Measurements from ENCODE around the gene PIGM. TPM values are rescaled to one million over a fixed set of nuclear protein-coding genes. Genes with fewer than 3 reads are reported as not detected.

The PIGM gene
- total and polyA plus RNA-seq, 2 of the 13 experiments (the other 11 are each of a cell fraction or from before 2014, with no cell fraction given) = 3.4 to 4.6 TPM

- TF ChIP-seq HNF1A (IDR thresholded peaks at IDR 0.05; ENCODE audit: low read depth) = no peak
- no peak; the same call in 1 of the 2 replicates for TF ChIP-seq HNF1A (CRISPR knock-in tag; IDR thresholded peaks at IDR 0.05; ENCODE audit: borderline replicate concordance)
- no peak for TF ChIP-seq TCF12 (IDR thresholded peaks at IDR 0.05)
- TF ChIP-seq TCF12 (CRISPR knock-in tag; IDR thresholded peaks at IDR 0.05) = no peak
- no peak for TF ChIP-seq ZNF432 (CRISPR knock-in tag; IDR thresholded peaks at IDR 0.05; ENCODE audit: borderline replicate concordance)
- TF ChIP-seq CC2D1A (CRISPR knock-in tag; IDR thresholded peaks at IDR 0.05) = no peak
- TF ChIP-seq MBD4 (IDR thresholded peaks at IDR 0.05; ENCODE audit: borderline replicate concordance, low read length) = no peak
- TF ChIP-seq NFATC3 (CRISPR knock-in tag; IDR thresholded peaks at IDR 0.05) = no peak
- no peak for TF ChIP-seq GLI4 (CRISPR knock-in tag; IDR thresholded peaks at IDR 0.05; ENCODE audit: borderline replicate concordance)
- TF ChIP-seq ZNF784 (CRISPR knock-in tag; IDR thresholded peaks at IDR 0.05; ENCODE audit: borderline replicate concordance) = 0 out of 2 replicates have a peak, but pooled peaks have one; percentile 56
- TF ChIP-seq KDM1A (CRISPR knock-in tag; IDR thresholded peaks at IDR 0.05) = no peak
- no peak; the same call in 1 of the 2 replicates for TF ChIP-seq ZNF275 (CRISPR knock-in tag; IDR thresholded peaks at IDR 0.05; ENCODE audit: borderline replicate concordance)
- TF ChIP-seq HINFP (CRISPR knock-in tag; IDR thresholded peaks at IDR 0.05; ENCODE audit: low read depth) = peak; percentile 12; the same call in 1 of the 2 replicates
- TF ChIP-seq ZNF747 (CRISPR knock-in tag; IDR thresholded peaks at IDR 0.05; ENCODE audit: borderline replicate concordance) = no peak
- 0 out of 2 replicates have a peak, but pooled peaks have one; percentile 18 for TF ChIP-seq ZNF263 (CRISPR knock-in tag; IDR thresholded peaks at IDR 0.05)
- 0 out of 2 replicates have a peak, but pooled peaks have one; percentile 65 for TF ChIP-seq ZNF256 (CRISPR knock-in tag; conservative IDR thresholded peaks at IDR 0.05)
- no peak for TF ChIP-seq JDP2 (CRISPR knock-in tag; IDR thresholded peaks at IDR 0.05; ENCODE audit: borderline replicate concordance)
- TF ChIP-seq GABPB1 (CRISPR knock-in tag; IDR thresholded peaks at IDR 0.05) = peak; percentile 96
- 0 out of 2 replicates have a peak, but pooled peaks have one; percentile 45 for TF ChIP-seq ZNF20 (CRISPR knock-in tag; IDR thresholded peaks at IDR 0.05)
- TF ChIP-seq ZNF460 (CRISPR knock-in tag; IDR thresholded peaks at IDR 0.05; ENCODE audit: borderline replicate concordance) = no peak
- TF ChIP-seq ZFX (CRISPR knock-in tag; IDR thresholded peaks at IDR 0.05; ENCODE audit: low read depth) = peak; percentile 47; the same call in 1 of the 2 replicates
- TF ChIP-seq ZNF530 (CRISPR knock-in tag; IDR thresholded peaks at IDR 0.05; ENCODE audit: low read depth) = no peak
Observed at GRCh38 chr1:160031365-160032164, at the start of gene PIGM (continued).
